GM23338 (cell line): Measurements from ENCODE around the gene LAS1L.

Experiments
- CTCF ChIP-seq, 2 experiments: fragments of 200-600 bp in 1 of 2; sonication (generic) in 1 of 2; conservative IDR thresholded peaks; 2 replicates each; pipeline versions ENCODE4 v1.5.1 to v1.6.1; 2016 to 2017; ENCODE audit warnings: antibody characterized with exemption in 2 of 2, low read depth in 2 of 2, mild to moderate bottlenecking in 2 of 2, moderate library complexity in 1 of 2
- POLR2AphosphoS5 ChIP-seq: IDR thresholded peaks from 2 replicates; pipeline ENCODE4 v1.6.1; 2016; ENCODE audit warnings: antibody characterized with exemption, low read depth
- REST ChIP-seq: IDR thresholded peaks from one replicate; pipeline ENCODE4 v1.6.1; 2018; ENCODE audit warnings: antibody characterized with exemption; ENCODE audit not compliant: unreplicated experiment

GRCh38 chrX:65536291-65536690 lies 1.7 kb upstream of the LAS1L start:
- TF ChIP-seq REST (no peak), CTCF (conservative IDR thresholded peaks at IDR 0.05; ENCODE audit: low read depth in 2 of 2) (no peak), POLR2AphosphoS5 (no peak)
